Activated naive CD4-positive, alpha-beta T cell treated with anti-CD3 and anti-CD28 coated beads for 36 hours (primary cell): ENCODE data around the gene PTGIS. TPM values are rescaled to one million over a fixed set of nuclear protein-coding genes. Genes with fewer than 3 reads are reported as not detected.

Experiments
- CTCF ChIA-PET: fragments of 350-600 bp; sonication (Branson Sonifier 250); formaldehyde crosslinking; loops from one replicate; lab custom pipeline; 2021; ENCODE audit warnings: antibody characterized with exemption; lab: Charles Lee
- DNase-seq: peaks from one replicate; pipeline ENCODE4 v3.0.0-alpha.2; 2020
- H3K27ac Mint-ChIP-seq: one replicate; pipeline ENCODE4 v1.8.0; 2021; ENCODE audit warnings: mild to moderate bottlenecking, mixed read lengths
- H3K27me3 Mint-ChIP-seq: one replicate; pipeline ENCODE4 v1.8.0; 2021; ENCODE audit warnings: low read depth, mixed read lengths
- H3K36me3 Mint-ChIP-seq: one replicate; pipeline ENCODE4 v1.8.0; 2021; ENCODE audit warnings: low read depth, mixed read lengths
- H3K4me1 Mint-ChIP-seq: one replicate; pipeline ENCODE4 v1.8.0; 2021; ENCODE audit warnings: low read depth, mixed read lengths
- H3K4me3 Mint-ChIP-seq: one replicate; pipeline ENCODE4 v1.8.0; 2021; ENCODE audit warnings: mild to moderate bottlenecking, moderate library complexity, mixed read lengths
- H3K9me3 Mint-ChIP-seq: one replicate; pipeline ENCODE4 v1.8.0; 2021; ENCODE audit warnings: mixed read lengths
- intact Hi-C: fragments of 100-400 bp; cut with micrococcal nuclease; formaldehyde crosslinking; loops from one replicate; pipeline ENCODE4 v1.15.1; 2023
- total RNA-seq, 2 experiments: library from RNA; stranded (reverse); gene quantifications; one replicate each; pipeline ENCODE4 v1.2.3, GENCODE V29; 2021

Gene PTGIS
- total RNA-seq, 2 experiments from 2014 or later, result not detected

GRCh38 chr20:49478754-49479689 is 88.9 kb downstream of the PTGIS start:
- Mint-ChIP-seq H3K4me1 (peaks cover under 1% of the 10 kb centered on the region), H3K9me3 (no peaks in the 10 kb centered on the region), H3K4me3 (no peak overlapping the region), H3K36me3 (no peaks in the 10 kb centered on the region), H3K27ac (no peak overlapping the region), H3K27me3 (peaks cover 26% of the 10 kb centered on the region)
- intact Hi-C loops, result no loop called here
- CTCF ChIA-PET, result interaction anchor here (1.3 to 1.4 kb wide), 2 partner anchors 95 to 262 kb away, joined by 3 read pairs; no protein-coding TSS in a partner anchor
- DNase-seq, result no peak

GRCh38 chr20:49478266-49478665 is 89.7 kb downstream of the PTGIS start:
- Mint-ChIP-seq H3K27ac (no peak overlapping the region), H3K4me1 (no peaks in the 10 kb centered on the region), H3K4me3 (no peak overlapping the region), H3K36me3 (no peaks in the 10 kb centered on the region), H3K9me3 (no peaks in the 10 kb centered on the region), H3K27me3 (peaks cover 26% of the 10 kb centered on the region)
- CTCF ChIA-PET, result no interaction called here
- intact Hi-C loops, result no loop called here
- DNase-seq, result no peak

- DNase-seq, result no peak
- intact Hi-C loops, result no loop called here
- peaks cover 26% of the 10 kb centered on the region for H3K27me3 Mint-ChIP-seq
- H3K4me1 Mint-ChIP-seq, result no peaks in the 10 kb centered on the region
- no peak overlapping the region for H3K27ac Mint-ChIP-seq
- no peak overlapping the region for H3K4me3 Mint-ChIP-seq
- H3K9me3 Mint-ChIP-seq, result no peaks in the 10 kb centered on the region
- CTCF ChIA-PET, result interaction anchor here (1.2 kb wide), 1 partner anchor 59 kb away, joined by 3 read pairs; no protein-coding TSS in a partner anchor
- H3K36me3 Mint-ChIP-seq, result no peaks in the 10 kb centered on the region
Observed at GRCh38 chr20:49477200-49477599, 90.7 kb downstream of the PTGIS start.

GRCh38 chr20:49476016-49476355 is 92.0 kb downstream of the PTGIS start:
- Mint-ChIP-seq H3K4me3 (no peak overlapping the region), H3K9me3 (no peaks in the 10 kb centered on the region), H3K36me3 (no peaks in the 10 kb centered on the region), H3K27ac (no peak overlapping the region), H3K4me1 (no peaks in the 10 kb centered on the region), H3K27me3 (peaks cover 18% of the 10 kb centered on the region)
- CTCF ChIA-PET, result interaction anchor here (1.7 kb wide), 1 partner anchor 9 kb away, joined by 6 read pairs; no protein-coding TSS in a partner anchor
- intact Hi-C loops, result no loop called here
- no peak for DNase-seq

GRCh38 chr20:49475292-49476015 is 92.5 kb downstream of the PTGIS start:
- Mint-ChIP-seq H3K27me3 (peaks cover 19% of the 10 kb centered on the region), H3K36me3 (no peaks in the 10 kb centered on the region), H3K4me1 (no peaks in the 10 kb centered on the region), H3K9me3 (no peaks in the 10 kb centered on the region), H3K4me3 (no peak overlapping the region), H3K27ac (no peak overlapping the region)
- no peak for DNase-seq
- intact Hi-C loops, result no loop called here
- CTCF ChIA-PET, result interaction anchor here (1.7 kb wide), 1 partner anchor 9 kb away, joined by 6 read pairs; no protein-coding TSS in a partner anchor

- Mint-ChIP-seq H3K9me3 (no peaks in the 10 kb centered on the region), H3K4me3 (no peak overlapping the region), H3K4me1 (no peaks in the 10 kb centered on the region), H3K27me3 (peaks cover 23% of the 10 kb centered on the region), H3K36me3 (no peaks in the 10 kb centered on the region), H3K27ac (no peak overlapping the region)
- DNase-seq, result no peak
- CTCF ChIA-PET, result no interaction called here
- intact Hi-C loops, result no loop called here
Observed at GRCh38 chr20:49471397-49471796, 96.5 kb downstream of the PTGIS start.

GRCh38 chr20:49470922-49471321 is 97.0 kb downstream of the PTGIS start:
- Mint-ChIP-seq H3K36me3 (no peaks in the 10 kb centered on the region), H3K9me3 (no peaks in the 10 kb centered on the region), H3K27me3 (peaks cover 23% of the 10 kb centered on the region), H3K27ac (no peak overlapping the region), H3K4me1 (no peaks in the 10 kb centered on the region), H3K4me3 (no peak overlapping the region)
- CTCF ChIA-PET, result no interaction called here
- intact Hi-C loops, result no loop called here
- no peak for DNase-seq

GRCh38 chr20:49469060-49469459 is 98.9 kb downstream of the PTGIS start:
- Mint-ChIP-seq H3K36me3 (no peaks in the 10 kb centered on the region), H3K27ac (no peak overlapping the region), H3K9me3 (no peaks in the 10 kb centered on the region), H3K27me3 (peaks cover 16% of the 10 kb centered on the region), H3K4me1 (no peaks in the 10 kb centered on the region), H3K4me3 (no peak overlapping the region)
- DNase-seq, result no peak
- CTCF ChIA-PET, result no interaction called here
- intact Hi-C loops, result no loop called here

- Mint-ChIP-seq H3K36me3 (no peaks in the 10 kb centered on the region), H3K27ac (no peak overlapping the region), H3K9me3 (no peaks in the 10 kb centered on the region), H3K4me3 (no peak overlapping the region), H3K4me1 (no peaks in the 10 kb centered on the region), H3K27me3 (peaks cover 16% of the 10 kb centered on the region)
- intact Hi-C loops, result no loop called here
- CTCF ChIA-PET, result no interaction called here
- no peak for DNase-seq
Observed at GRCh38 chr20:49468412-49468811, 99.5 kb downstream of the PTGIS start.

GRCh38 chr20:49466114-49466912 is 101.6 kb downstream of the PTGIS start:
- Mint-ChIP-seq H3K36me3 (no peaks in the 10 kb centered on the region), H3K27ac (no peak overlapping the region)
- CTCF ChIA-PET, result interaction anchor here (0.7 to 1.3 kb wide), 2 partner anchors 13 to 18 kb away, joined by 3 to 4 read pairs; no protein-coding TSS in a partner anchor

GRCh38 chr20:49464556-49464955 is 103.4 kb downstream of the PTGIS start:
- intact Hi-C loops, result no loop called here
- Mint-ChIP-seq H3K36me3 (no peaks in the 10 kb centered on the region), H3K4me1 (no peaks in the 10 kb centered on the region), H3K27me3 (peaks cover 8% of the 10 kb centered on the region), H3K4me3 (no peak overlapping the region), H3K27ac (no peak overlapping the region), H3K9me3 (no peaks in the 10 kb centered on the region)
- CTCF ChIA-PET, result no interaction called here
- DNase-seq, result no peak

More at GRCh38 chr20:49466114-49466912, 101.6 kb downstream of the PTGIS start:
- no peaks in the 10 kb centered on the region for H3K9me3 Mint-ChIP-seq
- peaks cover 16% of the 10 kb centered on the region for H3K27me3 Mint-ChIP-seq
- intact Hi-C loops, result no loop called here
- no peak overlapping the region for H3K4me3 Mint-ChIP-seq
- no peaks in the 10 kb centered on the region for H3K4me1 Mint-ChIP-seq
- DNase-seq, result no peak

- DNase-seq, result no peak
- CTCF ChIA-PET, result interaction anchor here (0.9 to 2.1 kb wide), 2 partner anchors 39 to 129 kb away, joined by 3 to 4 read pairs; no protein-coding TSS in a partner anchor
- Mint-ChIP-seq H3K27me3 (peaks cover 5% of the 10 kb centered on the region), H3K4me3 (no peak overlapping the region), H3K36me3 (no peaks in the 10 kb centered on the region), H3K9me3 (no peaks in the 10 kb centered on the region), H3K4me1 (no peaks in the 10 kb centered on the region), H3K27ac (no peak overlapping the region)
- intact Hi-C loops, result no loop called here
Observed at GRCh38 chr20:49462626-49463025, 105.3 kb downstream of the PTGIS start.
